Left lung (tissue), 10 donors: ENCODE results near the gene SNED1. TPM values are rescaled to one million over a fixed set of nuclear protein-coding genes. Genes with fewer than 3 reads are reported as not detected.

Experiments used
- ATAC-seq: fragments of 200-7000 bp; cut with Tn5 transposase; one replicate; pipeline ENCODE4 v1.9.1; 2020; ENCODE audit warnings: moderate library complexity
- DNase-seq, 4 donors: peaks; one replicate each; pipeline ENCODE4 v3.0.0-alpha.2; 2013 to 2020
- H3K27ac ChIP-seq, 2 donors: fragments of 200-600 bp; sonication (generic) in 1 of 2; one replicate each; pipeline versions ENCODE4 v1.5.0 to v1.8.0; 2020 to 2021
- H3K27me3 ChIP-seq, 2 donors: fragments of 200-600 bp; sonication (generic) in 1 of 2; one replicate each; pipeline versions ENCODE4 v1.5.0 to v1.8.0; 2020 to 2021
- H3K36me3 ChIP-seq, 2 donors: fragments of 200-600 bp; sonication (generic) in 1 of 2; one replicate each; pipeline versions ENCODE4 v1.5.0 to v1.8.0; 2020 to 2021
- H3K4me1 ChIP-seq, 2 donors: fragments of 200-600 bp; one replicate each; pipeline ENCODE4 v1.8.0; 2021
- H3K4me3 ChIP-seq, 2 donors: fragments of 200-600 bp; sonication (generic) in 1 of 2; one replicate each; pipeline versions ENCODE4 v1.5.0 to v1.8.0; 2020 to 2021; ENCODE audit warnings: mild to moderate bottlenecking in 1 of 2
- H3K9me3 ChIP-seq, 2 donors: fragments of 200-600 bp; sonication (generic) in 1 of 2; one replicate each; pipeline versions ENCODE4 v1.5.0 to v1.8.0; 2020 to 2021
- CTCF ChIP-seq, 2 donors: fragments of 200-600 bp; sonication (generic) in 1 of 2; IDR thresholded peaks; one replicate each; pipeline versions ENCODE4 v1.5.0 to v1.8.0; 2021; ENCODE audit warnings: antibody characterized with exemption in 2 of 2
- intact Hi-C, 2 donors: fragments of 100-400 bp; cut with DNase I; formaldehyde crosslinking; loops; one replicate each; pipeline versions ENCODE4 v1.11.2 to v1.14.2; 2022
- polyA plus RNA-seq, 6 donors: library from polyadenylated mRNA; unstranded; fragments of 120-200 nt; gene quantifications; one replicate each; pipeline ENCODE4 v1.2.1, GENCODE V29; 2013; ENCODE audit not compliant: insufficient read length in 6 of 6
- total RNA-seq, 2 donors: library from RNA; stranded (reverse); fragmentation: NEBNext Ultra II Directional; extraction: Animal tissue kit (Norgen Biotek cat#: 25700); gene quantifications; one replicate each; pipeline ENCODE4 v1.2.1, GENCODE V29; 2021
- donor health status: DM: no; HTN: yes; CAD: no.
- donor health status: DM: no; HTN: no; CAD: no.

Gene SNED1
- total and polyA plus RNA-seq, 8 donors, result 36.4 to 81.0 (median 54.7) TPM

DNA sequence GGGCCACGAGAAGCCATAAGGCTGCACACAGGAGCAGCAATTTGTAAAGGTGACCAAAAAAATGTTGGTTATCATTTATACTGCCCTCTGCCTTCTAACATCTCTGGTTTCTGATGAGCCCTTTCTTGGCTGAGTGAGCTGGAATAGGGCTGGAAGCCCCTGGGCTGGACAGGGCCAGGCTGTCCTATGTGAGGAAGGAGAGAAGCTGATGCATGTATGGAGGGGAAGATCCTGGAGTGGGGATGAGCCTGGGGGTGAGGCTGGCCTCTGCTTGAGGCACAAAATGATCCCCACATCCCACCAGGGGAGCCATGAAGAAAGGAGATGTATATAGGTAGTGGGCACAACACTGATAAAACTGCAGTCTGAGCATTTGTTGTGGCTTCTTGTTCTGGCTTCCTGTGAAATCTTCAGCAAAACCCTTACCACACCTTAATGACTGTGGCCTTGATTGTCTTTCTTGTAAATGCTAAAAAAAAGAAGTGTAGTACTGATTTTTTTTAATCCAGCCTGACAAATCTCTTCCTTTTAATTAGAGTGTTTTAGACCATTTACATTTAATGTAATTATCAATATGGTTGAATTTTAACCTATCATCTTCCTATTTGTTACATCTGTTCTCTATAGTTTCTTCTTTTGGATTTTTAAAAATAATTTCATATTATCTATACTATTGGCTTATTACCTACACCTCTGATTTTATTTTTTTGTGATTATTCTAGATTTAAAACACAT is 5.6 kb downstream of the SNED1 start:
- intact Hi-C loops, result no loop called here
- H3K9me3 ChIP-seq, result peaks cover 0 to 24% of the 10 kb centered on the region in 2 donors
- H3K36me3 ChIP-seq, result peaks cover 0 to 11% of the 10 kb centered on the region in 2 donors
- H3K27me3 ChIP-seq, result peaks cover 0 to 14% of the 10 kb centered on the region in 2 donors
- no peak for ATAC-seq
- H3K4me3 ChIP-seq, result no peak overlapping the region
- H3K27ac ChIP-seq, result no peak overlapping the region
- no peak for DNase-seq
- peaks cover 4 to 31% of the 10 kb centered on the region in 2 donors for H3K4me1 ChIP-seq
- no peak for TF ChIP-seq CTCF (IDR thresholded peaks at IDR 0.05)

DNA sequence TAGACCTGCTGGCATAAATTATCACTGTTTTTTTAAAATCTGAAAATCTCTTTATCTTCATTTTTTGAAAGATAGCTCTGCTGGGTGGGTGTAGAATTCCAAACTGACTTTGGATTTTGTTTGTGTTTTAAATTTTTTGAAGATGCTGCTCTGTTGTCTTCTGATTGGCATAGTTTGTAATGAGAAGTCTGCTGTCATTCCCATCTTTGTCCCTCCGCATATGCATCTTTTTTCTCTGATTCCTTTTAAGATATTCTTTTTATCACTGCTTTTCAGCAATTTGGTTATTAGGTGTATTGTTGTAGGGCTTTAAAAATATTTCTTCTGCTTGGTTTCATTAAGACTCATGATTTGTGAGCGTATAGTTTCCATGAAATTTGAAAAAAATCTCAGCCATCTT is 7.2 kb downstream of the SNED1 start:
- no peak for ATAC-seq
- no peak overlapping the region for H3K4me3 ChIP-seq
- intact Hi-C loops, result no loop called here
- TF ChIP-seq CTCF (IDR thresholded peaks at IDR 0.05), result no peak
- no peak overlapping the region for H3K27ac ChIP-seq
- peaks cover 0 to 11% of the 10 kb centered on the region in 2 donors for H3K36me3 ChIP-seq
- peaks cover 0 to 24% of the 10 kb centered on the region in 2 donors for H3K9me3 ChIP-seq
- H3K27me3 ChIP-seq, result no peaks in the 10 kb centered on the region
- DNase-seq, result no peak
- H3K4me1 ChIP-seq, result peaks cover 12 to 33% of the 10 kb centered on the region in 2 donors

DNA sequence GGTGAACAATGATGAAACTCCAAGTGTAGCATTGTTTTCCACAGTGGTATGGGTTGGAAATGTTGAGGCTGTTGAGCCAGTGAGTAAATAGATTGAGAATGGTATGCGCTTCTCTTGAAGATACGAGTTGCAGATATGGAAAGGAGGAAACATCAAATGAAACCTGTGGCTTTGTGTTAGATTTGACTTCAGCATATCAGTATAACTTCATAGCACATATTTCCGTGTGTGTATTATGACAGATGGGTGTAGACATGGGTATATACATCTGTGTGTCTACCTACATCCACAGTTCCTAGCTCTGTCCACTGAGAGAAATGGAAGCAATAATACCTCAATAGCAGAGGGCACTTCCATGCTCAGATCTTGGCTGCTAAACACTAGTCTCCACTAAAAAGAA is 8.0 kb downstream of the SNED1 start:
- ATAC-seq, result no peak
- Histone ChIP-seq H3K27me3 (no peaks in the 10 kb centered on the region), H3K4me3 (no peak overlapping the region), H3K36me3 (peaks cover 0 to 8% of the 10 kb centered on the region in 2 donors), H3K4me1 (peaks cover 14 to 28% of the 10 kb centered on the region in 2 donors), H3K27ac (no peak overlapping the region), H3K9me3 (peaks cover 0 to 24% of the 10 kb centered on the region in 2 donors)
- TF ChIP-seq CTCF (IDR thresholded peaks at IDR 0.05), result no peak
- DNase-seq, result no peak
- intact Hi-C loops, result no loop called here

GRCh38 chr2:241007111-241007510 is 8.7 kb downstream of the SNED1 start:
- H3K4me1 ChIP-seq, result peaks cover 14 to 21% of the 10 kb centered on the region in 2 donors
- no peak for TF ChIP-seq CTCF (IDR thresholded peaks at IDR 0.05)
- intact Hi-C loops, result no loop called here

GRCh38 chr2:241007880-241008710 is 9.7 kb downstream of the SNED1 start:
- intact Hi-C loops, result no loop called here
- Histone ChIP-seq H3K27ac (no peak overlapping the region), H3K4me3 (no peak overlapping the region), H3K36me3 (peaks cover 0 to 7% of the 10 kb centered on the region in 2 donors), H3K27me3 (no peaks in the 10 kb centered on the region), H3K4me1 (peaks cover 14 to 19% of the 10 kb centered on the region in 2 donors), H3K9me3 (peaks cover 0 to 24% of the 10 kb centered on the region in 2 donors)
- DNase-seq (no peak), ATAC-seq (no peak)
- no peak for TF ChIP-seq CTCF (IDR thresholded peaks at IDR 0.05)

More at GRCh38 chr2:241007111-241007510, 8.7 kb downstream of the SNED1 start:
- DNase-seq, result no peak
- Histone ChIP-seq H3K4me3 (no peak overlapping the region), H3K9me3 (peaks cover 0 to 24% of the 10 kb centered on the region in 2 donors), H3K27me3 (no peaks in the 10 kb centered on the region), H3K36me3 (peaks cover 0 to 8% of the 10 kb centered on the region in 2 donors), H3K27ac (no peak overlapping the region)
- ATAC-seq, result no peak
